HepG2 (cell line): ENCODE results near the gene GPR176. TPM values are rescaled to one million over a fixed set of nuclear protein-coding genes. Genes with fewer than 3 reads are reported as not detected.

Experiments
- ATF4 ChIP-seq, 2 experiments: fragments of 450-650 bp in 1 of 2; sonication (generic) in 1 of 2; formaldehyde crosslinking; IDR thresholded peaks; 2 replicates each; pipeline versions ENCODE4 v1.5.0 to v1.8.0; 2020 to 2022; ENCODE audit warnings: mild to moderate bottlenecking in 1 of 2, missing genetic modification reagents in 1 of 2
- BCL3 ChIP-seq: sonication (generic); formaldehyde crosslinking; IDR thresholded peaks from 2 replicates; pipeline ENCODE4 v1.5.1; 2020; ENCODE audit warnings: mild to moderate bottlenecking, missing genetic modification reagents, moderate library complexity
- BCL6 ChIP-seq: IDR thresholded peaks from 2 replicates; pipeline ENCODE4 v1.6.1; 2016; ENCODE audit warnings: missing genetic modification reagents, missing compliant biosample characterization
- CREB1 ChIP-seq, 2 experiments: fragments of 450-650 bp in 1 of 2; IDR thresholded peaks; 2 replicates each; pipeline ENCODE4 v1.6.1; 2016 to 2017; ENCODE audit warnings: control low read depth in 1 of 2, mild to moderate bottlenecking in 1 of 2, missing compliant biosample characterization in 1 of 2, missing genetic modification characterization in 1 of 2
- GLI4 ChIP-seq: sonication (generic); formaldehyde crosslinking; IDR thresholded peaks from 2 replicates; pipeline ENCODE4 v1.5.1; 2020; ENCODE audit warnings: missing genetic modification reagents, mild to moderate bottlenecking, moderate library complexity, borderline replicate concordance
- HNRNPLL ChIP-seq: fragments of 200-400 bp; formaldehyde crosslinking; IDR thresholded peaks from 2 replicates; pipeline ENCODE4 v1.6.1; 2017; ENCODE audit warnings: mild to moderate bottlenecking, low read depth, low read length; ENCODE audit not compliant: poor library complexity, severe bottlenecking
- HOXA5 ChIP-seq: sonication (generic); formaldehyde crosslinking; IDR thresholded peaks from 2 replicates; pipeline ENCODE4 v1.4.0; 2020; ENCODE audit warnings: missing genetic modification reagents
- IRF2 ChIP-seq: IDR thresholded peaks from 2 replicates; pipeline ENCODE4 v1.6.1; 2018; ENCODE audit warnings: missing genetic modification reagents, missing compliant biosample characterization
- MYPOP ChIP-seq: sonication (generic); formaldehyde crosslinking; IDR thresholded peaks from 2 replicates; pipeline ENCODE4 v1.8.1; 2023; ENCODE audit warnings: mild to moderate bottlenecking, moderate library complexity, missing genetic modification reagents
- NFIC ChIP-seq: IDR thresholded peaks from 2 replicates; pipeline ENCODE4 v1.6.1; 2012; ENCODE audit warnings: mild to moderate bottlenecking, low read length, inconsistent platforms
- NKX3-1 ChIP-seq: sonication (generic); formaldehyde crosslinking; IDR thresholded peaks from 2 replicates; pipeline ENCODE4 v1.5.0; 2020; ENCODE audit warnings: missing genetic modification reagents
- NR2F2 ChIP-seq: IDR thresholded peaks from 2 replicates; pipeline ENCODE4 v1.6.1; 2012; ENCODE audit warnings: low read depth, inconsistent platforms, borderline replicate concordance
- NR3C1 ChIP-seq: sonication (generic); formaldehyde crosslinking; IDR thresholded peaks from 2 replicates; pipeline ENCODE4 v1.4.0; 2020; ENCODE audit warnings: missing genetic modification reagents
- ONECUT2 ChIP-seq: sonication (generic); formaldehyde crosslinking; IDR thresholded peaks from 2 replicates; pipeline ENCODE4 v1.4.0; 2020; ENCODE audit warnings: missing genetic modification reagents
- RARG ChIP-seq: sonication (generic); formaldehyde crosslinking; IDR thresholded peaks from 2 replicates; pipeline ENCODE4 v1.4.0; 2020; ENCODE audit warnings: low read depth, mild to moderate bottlenecking, missing genetic modification reagents
- RXRB ChIP-seq: IDR thresholded peaks from 2 replicates; pipeline ENCODE4 v1.6.1; 2016; ENCODE audit warnings: borderline replicate concordance, missing genetic modification reagents, missing compliant biosample characterization
- SAP130 ChIP-seq: IDR thresholded peaks from 2 replicates; pipeline ENCODE4 v1.6.1; 2016; ENCODE audit warnings: low read depth
- SUZ12 ChIP-seq: fragments of 150-350 bp; IDR thresholded peaks from 2 replicates; pipeline ENCODE4 v1.6.1; 2014; ENCODE audit warnings: low read depth, low read length
- TARDBP ChIP-seq: sonication (generic); formaldehyde crosslinking; IDR thresholded peaks from 2 replicates; pipeline ENCODE4 v1.8.0; 2022; ENCODE audit warnings: mild to moderate bottlenecking, missing genetic modification reagents
- ZFP90 ChIP-seq: sonication (generic); formaldehyde crosslinking; IDR thresholded peaks from 2 replicates; pipeline ENCODE4 v1.8.0; 2022; ENCODE audit warnings: missing genetic modification reagents, mild to moderate bottlenecking, inconsistent platforms, borderline replicate concordance
- ZFY ChIP-seq: sonication (generic); formaldehyde crosslinking; IDR thresholded peaks from 2 replicates; pipeline ENCODE4 v1.4.0; 2020; ENCODE audit warnings: missing genetic modification reagents
- ZNF562 ChIP-seq: sonication (generic); formaldehyde crosslinking; IDR thresholded peaks from 2 replicates; pipeline ENCODE4 v1.8.0; 2022; ENCODE audit warnings: missing genetic modification reagents, borderline replicate concordance
- ZNF567 ChIP-seq: sonication (generic); formaldehyde crosslinking; IDR thresholded peaks from 2 replicates; pipeline ENCODE4 v1.8.1; 2023; ENCODE audit warnings: mild to moderate bottlenecking, missing genetic modification reagents, borderline replicate concordance
- polyA plus RNA-seq, 8 experiments: library from polyadenylated mRNA; depleted of rRNA in 3 of 8; stranded (reverse) in 7 of 8; unstranded in 1 of 8; fragments of >200 nt; fragmentation: Illumina TruSeq in 4 of 8; extraction: Trizol in 4 of 8; gene quantifications; 2 replicates each; pipeline versions ENCODE4 v1.2.1 to v1.2.3, GENCODE V29; 2011 to 2016; ENCODE audit warnings: low read depth in 4 of 8, missing spikeins in 1 of 8, mixed read lengths in 1 of 8; ENCODE audit not compliant: insufficient read depth in 1 of 8
- total RNA-seq, 5 experiments: library from RNA; depleted of rRNA; stranded (reverse); fragments of >200 nt; fragmentation: Illumina TruSeq; extraction: Trizol; gene quantifications; 2 replicates each; pipeline ENCODE4 v1.2.3, GENCODE V29; 2016; ENCODE audit warnings: low read depth in 1 of 5
- TF ChIP-seq, protein P1 (sequence below): sonication (generic); formaldehyde crosslinking; IDR thresholded peaks from 2 replicates; pipeline ENCODE4 v1.5.0; 2020; ENCODE audit warnings: missing genetic modification reagents
- TF ChIP-seq, protein P2 (sequence below): IDR thresholded peaks from 2 replicates; pipeline ENCODE4 v1.6.1; 2016

Gene GPR176
- total and polyA plus RNA-seq, 2 of the 13 experiments (the other 11 are each of a cell fraction or from before 2014, with no cell fraction given): 0.11 to 0.20 TPM

GRCh38 chr15:39920510-39921273 is 626 bp upstream of the GPR176 start (continued):
- no peak for TF ChIP-seq ONECUT2 (CRISPR knock-in tag)
- TF ChIP-seq BCL6: 0 out of 2 replicates have a peak, but pooled peaks have one; percentile 17
- TF ChIP-seq NR2F2: no peak; the same call in 1 of the 2 replicates
- peak; percentile 50; the same call in 1 of the 2 replicates for TF ChIP-seq TARDBP (CRISPR knock-in tag)
- TF ChIP-seq RXRB (CRISPR knock-in tag): no peak
- TF ChIP-seq HNRNPLL: peak; percentile 30
- peak; percentile 44; the same call in 1 of the 2 replicates for TF ChIP-seq ZFP90
- TF ChIP-seq CREB1 (IDR thresholded peaks at IDR 0.05): no peak
- TF ChIP-seq CREB1 (CRISPR knock-in tag; IDR thresholded peaks at IDR 0.05): no peak
- TF ChIP-seq, protein P1, sequence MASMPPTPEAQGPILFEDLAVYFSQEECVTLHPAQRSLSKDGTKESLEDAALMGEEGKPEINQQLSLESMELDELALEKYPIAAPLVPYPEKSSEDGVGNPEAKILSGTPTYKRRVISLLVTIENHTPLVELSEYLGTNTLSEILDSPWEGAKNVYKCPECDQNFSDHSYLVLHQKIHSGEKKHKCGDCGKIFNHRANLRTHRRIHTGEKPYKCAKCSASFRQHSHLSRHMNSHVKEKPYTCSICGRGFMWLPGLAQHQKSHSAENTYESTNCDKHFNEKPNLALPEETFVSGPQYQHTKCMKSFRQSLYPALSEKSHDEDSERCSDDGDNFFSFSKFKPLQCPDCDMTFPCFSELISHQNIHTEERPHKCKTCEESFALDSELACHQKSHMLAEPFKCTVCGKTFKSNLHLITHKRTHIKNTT (CRISPR knock-in tag): no peak
- TF ChIP-seq MYPOP (CRISPR knock-in tag): no peak; the same call in 1 of the 2 replicates
- TF ChIP-seq RARG (CRISPR knock-in tag): no peak
- TF ChIP-seq ATF4 (CRISPR knock-in tag; IDR thresholded peaks at IDR 0.05): 0 out of 4 replicates have a peak, but pooled peaks of 1 of the 2 experiments have one; percentile 17
- peak; percentile 11; the same call in 1 of the 2 replicates for TF ChIP-seq SAP130
- no peak for TF ChIP-seq NKX3-1 (CRISPR knock-in tag)
- TF ChIP-seq BCL3: no peak; the same call in none of the 2 replicates
- TF ChIP-seq NFIC: no peak
- no peak for TF ChIP-seq IRF2 (CRISPR knock-in tag)
- TF ChIP-seq ZFY (CRISPR knock-in tag): peak; percentile 58
- no peak for TF ChIP-seq NR3C1 (CRISPR knock-in tag)
- TF ChIP-seq GLI4 (CRISPR knock-in tag): 0 out of 2 replicates have a peak, but pooled peaks have one; percentile 49
- TF ChIP-seq ZNF562 (CRISPR knock-in tag): no peak
- 0 out of 2 replicates have a peak, but pooled peaks have one; percentile 40 for TF ChIP-seq ZNF567 (CRISPR knock-in tag)
- TF ChIP-seq SUZ12: no peak
- no peak for TF ChIP-seq HOXA5
- TF ChIP-seq, protein P2, sequence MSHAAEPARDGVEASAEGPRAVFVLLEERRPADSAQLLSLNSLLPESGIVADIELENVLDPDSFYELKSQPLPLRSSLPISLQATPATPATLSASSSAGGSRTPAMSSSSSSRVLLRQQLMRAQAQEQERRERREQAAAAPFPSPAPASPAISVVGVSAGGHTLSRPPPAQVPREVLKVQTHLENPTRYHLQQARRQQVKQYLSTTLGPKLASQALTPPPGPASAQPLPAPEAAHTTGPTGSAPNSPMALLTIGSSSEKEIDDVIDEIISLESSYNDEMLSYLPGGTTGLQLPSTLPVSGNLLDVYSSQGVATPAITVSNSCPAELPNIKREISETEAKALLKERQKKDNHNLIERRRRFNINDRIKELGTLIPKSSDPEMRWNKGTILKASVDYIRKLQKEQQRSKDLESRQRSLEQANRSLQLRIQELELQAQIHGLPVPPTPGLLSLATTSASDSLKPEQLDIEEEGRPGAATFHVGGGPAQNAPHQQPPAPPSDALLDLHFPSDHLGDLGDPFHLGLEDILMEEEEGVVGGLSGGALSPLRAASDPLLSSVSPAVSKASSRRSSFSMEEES (CRISPR knock-in tag): no peak
